ENCODE measurements around the gene NUMA1. TPM values are rescaled to one million over a fixed set of nuclear protein-coding genes. Genes with fewer than 3 reads are reported as not detected.

Gene NUMA1
- total and polyA plus RNA-seq, 9 of the 15 experiments (the other 6 are each of a cell fraction or from before 2014, with no cell fraction given): 4.1 to 104 (median 51.2) TPM

GRCh38 chr11:72040491-72041363, 39.6 kb downstream of the NUMA1 start (continued):
- TF ChIP-seq ZNF398 (CRISPR knock-in tag; IDR thresholded peaks at IDR 0.05) (no peak), ZNF431 (CRISPR knock-in tag; IDR thresholded peaks at IDR 0.05) (no peak), ETV1 (tag; conservative IDR thresholded peaks at IDR 0.05; ENCODE audit: low read depth) (peak; percentile 43; the same call in 1 of the 2 replicates), SAP30 (IDR thresholded peaks at IDR 0.05; ENCODE audit: borderline replicate concordance, insufficient read depth, low read depth, low read length, poor library complexity, severe bottlenecking) (peak; percentile 22), NEUROD1 (IDR thresholded peaks at IDR 0.05; ENCODE audit: borderline replicate concordance, low read depth, low read length, partially characterized antibody) (peak; percentile 13), HMG20A (CRISPR knock-in tag; conservative IDR thresholded peaks at IDR 0.05) (no peak), ZNF766 (CRISPR knock-in tag; conservative IDR thresholded peaks at IDR 0.05) (0 out of 2 replicates have a peak, but pooled peaks have one; percentile 22), ZNF512 (tag; IDR thresholded peaks at IDR 0.05) (no peak), ZBTB2 (IDR thresholded peaks at IDR 0.05) (no peak), PTTG1 (tag; IDR thresholded peaks at IDR 0.05; ENCODE audit: low read depth) (no peak), E2F1 (CRISPR knock-in tag; IDR thresholded peaks at IDR 0.05) (no peak), SRSF1 (IDR thresholded peaks at IDR 0.05; ENCODE audit: low read depth, low read length) (no peak)

All from K562 (cell line).